ENCODE results near the gene CLEC2L. TPM values are rescaled to one million over a fixed set of nuclear protein-coding genes. Genes with fewer than 3 reads are reported as not detected.

Gene CLEC2L
- total RNA-seq, result not detected in 2 replicates

DNA sequence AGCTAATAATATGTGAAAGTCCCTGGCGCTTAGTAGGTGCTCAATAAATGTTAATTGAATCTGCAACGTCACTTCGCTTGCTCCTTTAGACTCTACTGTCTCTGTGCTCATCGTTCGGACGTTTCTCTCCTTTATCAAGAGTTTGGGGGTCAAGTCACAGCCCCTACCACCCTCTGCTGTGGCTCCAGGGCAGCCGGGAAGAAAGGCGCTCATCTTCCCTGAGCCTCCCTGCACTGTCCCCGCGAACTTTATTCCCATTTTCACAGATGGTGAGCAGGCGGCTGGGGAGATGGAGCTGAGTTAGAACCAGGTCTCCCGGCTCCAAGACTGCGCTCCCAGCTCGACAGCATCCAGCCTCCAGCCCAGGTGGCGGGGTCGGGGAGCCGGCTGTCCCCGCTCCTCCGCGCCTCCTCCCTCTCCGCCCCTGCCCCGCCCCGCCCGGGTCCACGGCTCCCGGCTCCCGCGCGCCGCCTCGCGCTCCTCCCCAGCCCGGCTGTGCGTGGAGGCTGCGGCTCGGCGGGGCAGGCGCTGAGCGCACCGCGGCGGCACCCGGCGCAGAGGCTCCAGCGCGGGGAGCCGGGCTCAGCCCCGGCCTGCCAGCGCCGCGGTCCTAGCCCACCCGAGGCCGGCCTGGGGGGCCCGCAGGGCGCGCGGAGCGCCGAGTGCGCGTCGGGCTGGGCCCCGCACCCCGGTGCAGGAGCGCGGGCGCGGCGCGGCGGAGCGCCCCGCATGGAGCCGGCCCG, at the start of gene CLEC2L:
Gene CLEC2L, plus strand, starts transcription at position 487 of the 743 bp plus-strand sequence. Its CDS starts 243 bp downstream, at position 730.

Other genes with a start within 250 kb of the CLEC2L start
- gene FMC1, start 182.3 kb upstream of the CLEC2L start, total RNA-seq, result 5.3 and 9.6 TPM in 2 replicates
- gene LUC7L2, start 163.8 kb upstream of the CLEC2L start, total RNA-seq, result 47.1 and 65.2 TPM in 2 replicates
- not detected in 2 replicates for gene KLRG2, start 40.0 kb upstream of the CLEC2L start, total RNA-seq

All from placental pericyte (primary cell).